HK-2 (cell line): Measurements from ENCODE around the gene OSBPL7.
A peak's percentile ranks its signal among the peaks of the same experiment; 100 is the strongest.

Source experiments
- DNase-seq: peaks from one replicate; pipeline ENCODE4 v3.0.0-alpha.2; 2018; ENCODE audit not compliant: unreplicated experiment

OSBPL7 gene

GRCh38 chr17:47847341-47848197 lies 26.0 kb upstream of the OSBPL7 start:
- DNase-seq: no peak

GRCh38 chr17:47846716-47847340 lies 25.2 kb upstream of the OSBPL7 start:
- DNase-seq: no peak

GRCh38 chr17:47845716-47846075 lies 24.1 kb upstream of the OSBPL7 start:
- no peak for DNase-seq

GRCh38 chr17:47844814-47845715 lies 23.5 kb upstream of the OSBPL7 start:
- DNase-seq: no peak

- DNase-seq: no peak
Measured at GRCh38 chr17:47844227-47844626, 22.6 kb upstream of the OSBPL7 start.

- no peak for DNase-seq
Measured at GRCh38 chr17:47843391-47843730, 21.8 kb upstream of the OSBPL7 start.

GRCh38 chr17:47841488-47842291 lies 20.1 kb upstream of the OSBPL7 start:
- DNase-seq: no peak

- peak; percentile 97 for DNase-seq
Measured at GRCh38 chr17:47840742-47841487, 19.3 kb upstream of the OSBPL7 start, which contains the start of gene SCRN2. Gene SCRN2, minus strand, starts transcription at chr17:47841273. Its CDS starts 430 bp downstream, at chr17:47840843.

- DNase-seq: no peak
Measured at GRCh38 chr17:47840001-47840741, 18.6 kb upstream of the OSBPL7 start.

GRCh38 chr17:47839071-47839470 lies 17.5 kb upstream of the OSBPL7 start:
- DNase-seq: no peak

GRCh38 chr17:47838636-47839035 lies 17.0 kb upstream of the OSBPL7 start:
- no peak for DNase-seq

GRCh38 chr17:47837401-47838039 lies 15.9 kb upstream of the OSBPL7 start:
- peak; percentile 31 for DNase-seq

- no peak for DNase-seq
Measured at GRCh38 chr17:47836601-47837000, 15.0 kb upstream of the OSBPL7 start.

GRCh38 chr17:47834756-47835155 lies 13.2 kb upstream of the OSBPL7 start:
- no peak for DNase-seq

GRCh38 chr17:47831934-47832327 lies 10.3 kb upstream of the OSBPL7 start:
- DNase-seq: no peak

GRCh38 chr17:47831003-47831933 lies 9.7 kb upstream of the OSBPL7 start, which contains the start of the genes LRRC46 and MRPL10:
Gene LRRC46, plus strand, starts transcription at chr17:47831670. Its CDS starts 320 bp downstream, at chr17:47831990.
Gene MRPL10, minus strand, starts transcription at chr17:47831541. Its CDS starts 30 bp downstream, at chr17:47831511.
- peak; percentile 92 for DNase-seq

GRCh38 chr17:47830396-47831002 lies 8.9 kb upstream of the OSBPL7 start:
- no peak for DNase-seq

GRCh38 chr17:47829870-47830269 lies 8.3 kb upstream of the OSBPL7 start:
- no peak for DNase-seq
